Natural killer cell (primary cell): Measurements from ENCODE around the gene KXD1. TPM values are rescaled to one million over a fixed set of nuclear protein-coding genes. Genes with fewer than 3 reads are reported as not detected.

Experiments used
- ATAC-seq, 3 donors: fragments of 150-1000 bp in 2 of 3; fragments of 200-7000 bp in 1 of 3; cut with Tn5 transposase; 1 replicate in 1 of 3; 2 replicates in 2 of 3; pipeline ENCODE4 v1.10.0; 2021; ENCODE audit warnings: mild to moderate bottlenecking in 2 of 3, moderate library complexity in 2 of 3
- DNase-seq, 2 donors: peaks; one replicate each; pipeline versions ENCODE4 v3.0.0 to v3.0.0-alpha.2; 2013 to 2021; ENCODE audit warnings: mixed read lengths in 1 of 2
- H3K27ac ChIP-seq: one replicate; pipeline ENCODE4 v1.5.1; 2013; ENCODE audit warnings: mild to moderate bottlenecking, low read length
- H3K27me3 ChIP-seq: one replicate; pipeline ENCODE4 v1.6.1; 2013; ENCODE audit warnings: low read length; ENCODE audit not compliant: control insufficient read depth, insufficient read depth
- H3K36me3 ChIP-seq: one replicate; pipeline ENCODE4 v1.6.1; 2013; ENCODE audit warnings: low read length; ENCODE audit not compliant: control insufficient read depth, insufficient read depth
- H3K4me1 ChIP-seq: one replicate; pipeline ENCODE4 v1.6.1; 2013; ENCODE audit warnings: low read length; ENCODE audit not compliant: control insufficient read depth, insufficient read depth
- H3K4me3 ChIP-seq: one replicate; pipeline ENCODE4 v1.5.1; 2013; ENCODE audit warnings: low read length
- H3K9me3 ChIP-seq: one replicate; pipeline ENCODE4 v1.6.1; 2013; ENCODE audit warnings: low read length; ENCODE audit not compliant: control insufficient read depth, insufficient read depth
- H3K27ac Mint-ChIP-seq, 2 donors: one replicate each; pipeline ENCODE4 v1.8.0; 2022; ENCODE audit warnings: mild to moderate bottlenecking in 2 of 2, mixed read lengths in 2 of 2, moderate library complexity in 1 of 2
- H3K27me3 Mint-ChIP-seq, 2 donors: one replicate each; pipeline ENCODE4 v1.8.0; 2022; ENCODE audit warnings: low read depth in 2 of 2, mixed read lengths in 2 of 2
- H3K36me3 Mint-ChIP-seq: one replicate; pipeline ENCODE4 v1.8.0; 2022; ENCODE audit warnings: mixed read lengths
- H3K4me1 Mint-ChIP-seq, 2 donors: one replicate each; pipeline ENCODE4 v1.8.0; 2022; ENCODE audit warnings: mixed read lengths in 2 of 2
- H3K4me3 Mint-ChIP-seq: one replicate; pipeline ENCODE4 v1.8.0; 2022; ENCODE audit warnings: mild to moderate bottlenecking, moderate library complexity, mixed read lengths
- H3K9me3 Mint-ChIP-seq, 2 donors: one replicate each; pipeline ENCODE4 v1.8.0; 2022; ENCODE audit warnings: mixed read lengths in 2 of 2
- CTCF ChIP-seq: fragments of 200-600 bp; IDR thresholded peaks from one replicate; pipeline ENCODE4 v1.8.0; 2022; ENCODE audit warnings: antibody characterized with exemption
- WGBS: methylation state at CpG from one replicate; pipeline ENCODE4 v1.1.7; 2013; ENCODE audit warnings: missing lambda C conversion rate; ENCODE audit not compliant: insufficient coverage; 5-methylcytosine and 5-hydroxymethylcytosine counted together
- intact Hi-C: fragments of 100-400 bp; cut with micrococcal nuclease; formaldehyde crosslinking; loops from one replicate; pipeline ENCODE4 v1.14.2; 2022
- total RNA-seq, 4 donors: library from RNA; stranded (reverse); fragments of 120-200 nt in 1 of 4; gene quantifications; one replicate each; pipeline versions ENCODE4 v1.2.3 to v1.2.4, GENCODE V29; 2013 to 2022

The KXD1 gene
- total RNA-seq, 3 donors from 2014 or later (not counting 1 experiment from before 2014, with no cell fraction given), result 83.2 to 88.8 (median 86.9) TPM

- Mint-ChIP-seq H3K36me3 (no peaks in the 10 kb centered on the region), H3K27ac (no peak overlapping the region), H3K9me3 (no peaks in the 10 kb centered on the region), H3K4me1 (peaks cover 4 to 16% of the 10 kb centered on the region in 2 donors), H3K4me3 (no peak overlapping the region), H3K27me3 (peaks cover 35 to 45% of the 10 kb centered on the region in 2 donors)
- Histone ChIP-seq H3K4me1 (peaks cover 10% of the 10 kb centered on the region), H3K4me3 (no peak overlapping the region), H3K27ac (no peak overlapping the region), H3K36me3 (no peaks in the 10 kb centered on the region), H3K9me3 (no peaks in the 10 kb centered on the region), H3K27me3 (peaks cover 53% of the 10 kb centered on the region)
- WGBS, result 16% methylated on average over 26 of the region's 26 CpGs
- intact Hi-C loops, result no loop called here
- DNase-seq, result no peak
- TF ChIP-seq CTCF, result no peak
- no peak for ATAC-seq
Observed at GRCh38 chr19:18603958-18604819, 46.5 kb downstream of the KXD1 start.

- no peak for DNase-seq
- H3K36me3 ChIP-seq, result no peaks in the 10 kb centered on the region
- no peak overlapping the region for H3K27ac ChIP-seq
- TF ChIP-seq CTCF, result no peak
- H3K9me3 ChIP-seq, result no peaks in the 10 kb centered on the region
- WGBS, result 18% methylated on average over 9 of the region's 10 CpGs
- no peak overlapping the region for H3K27ac Mint-ChIP-seq
- intact Hi-C loops, result no loop called here
- H3K4me3 ChIP-seq, result no peak overlapping the region
- no peak for ATAC-seq
- peaks cover 48% of the 10 kb centered on the region for H3K27me3 ChIP-seq
- peaks cover 10% of the 10 kb centered on the region for H3K4me1 ChIP-seq
- peaks cover 4 to 16% of the 10 kb centered on the region in 2 donors for H3K4me1 Mint-ChIP-seq
- no peaks in the 10 kb centered on the region for H3K9me3 Mint-ChIP-seq
- peaks cover 39 to 51% of the 10 kb centered on the region in 2 donors for H3K27me3 Mint-ChIP-seq
- H3K4me3 Mint-ChIP-seq, result no peak overlapping the region
- no peaks in the 10 kb centered on the region for H3K36me3 Mint-ChIP-seq
Observed at GRCh38 chr19:18604820-18605159, 47.1 kb downstream of the KXD1 start.

GRCh38 chr19:18605196-18605545 lies 47.5 kb downstream of the KXD1 start:
- no peaks in the 10 kb centered on the region for H3K9me3 Mint-ChIP-seq
- DNase-seq (no peak), ATAC-seq (no peak)
- Histone ChIP-seq H3K4me1 (peaks cover 10% of the 10 kb centered on the region), H3K27ac (no peak overlapping the region), H3K36me3 (no peaks in the 10 kb centered on the region), H3K9me3 (no peaks in the 10 kb centered on the region), H3K27me3 (peaks cover 49% of the 10 kb centered on the region), H3K4me3 (no peak overlapping the region)
- H3K27ac Mint-ChIP-seq, result no peak overlapping the region
- H3K4me1 Mint-ChIP-seq, result peaks cover 4 to 16% of the 10 kb centered on the region in 2 donors
- TF ChIP-seq CTCF, result no peak
- intact Hi-C loops, result no loop called here
- peaks cover 39 to 54% of the 10 kb centered on the region in 2 donors for H3K27me3 Mint-ChIP-seq
- H3K4me3 Mint-ChIP-seq, result no peak overlapping the region
- WGBS, result 9% methylated on average over 17 of the region's 17 CpGs
- H3K36me3 Mint-ChIP-seq, result no peaks in the 10 kb centered on the region
